Breast epithelium (tissue), 3 donors: Measurements from ENCODE around the gene MYBPHL.

Experiments
- POLR2AphosphoS5 ChIP-seq, 3 donors: sonication (generic); formaldehyde crosslinking; IDR thresholded peaks; one replicate each; pipeline ENCODE4 v1.6.1; 2017; ENCODE audit warnings: antibody characterized with exemption in 3 of 3
- TF ChIP-seq, protein P1 (sequence below), 3 donors: fragments of 450-650 bp; IDR thresholded peaks; one replicate each; pipeline ENCODE4 v1.5.1; 2016 to 2017; ENCODE audit warnings: antibody characterized with exemption in 3 of 3, mild to moderate bottlenecking in 3 of 3, moderate library complexity in 3 of 3

DNA sequence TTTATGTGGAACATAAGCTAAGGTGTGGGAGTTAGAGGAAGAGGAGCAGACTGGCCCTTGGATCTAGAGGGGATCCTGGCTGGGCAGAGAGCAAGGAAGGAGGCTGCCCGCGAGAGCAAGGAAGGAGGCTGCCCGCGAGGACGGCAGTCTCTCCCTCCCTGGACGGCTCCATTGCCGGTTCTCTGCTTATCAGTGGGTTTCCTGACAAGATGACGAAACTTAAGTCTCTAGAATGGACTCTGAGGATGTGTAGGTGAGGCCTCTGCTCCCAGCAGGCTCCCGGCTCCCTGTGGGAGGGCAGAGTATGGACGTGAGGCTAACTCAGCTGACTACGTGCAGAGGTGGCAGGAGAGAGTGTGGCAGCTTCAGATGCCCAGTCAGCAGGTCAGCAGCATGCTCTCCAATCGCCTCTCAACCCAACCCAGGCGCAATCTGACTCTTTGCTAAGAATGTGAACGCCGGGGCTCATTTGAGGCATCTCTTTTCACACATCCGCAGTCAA lies 6.1 kb downstream of the MYBPHL start:
- TF ChIP-seq, protein P1, sequence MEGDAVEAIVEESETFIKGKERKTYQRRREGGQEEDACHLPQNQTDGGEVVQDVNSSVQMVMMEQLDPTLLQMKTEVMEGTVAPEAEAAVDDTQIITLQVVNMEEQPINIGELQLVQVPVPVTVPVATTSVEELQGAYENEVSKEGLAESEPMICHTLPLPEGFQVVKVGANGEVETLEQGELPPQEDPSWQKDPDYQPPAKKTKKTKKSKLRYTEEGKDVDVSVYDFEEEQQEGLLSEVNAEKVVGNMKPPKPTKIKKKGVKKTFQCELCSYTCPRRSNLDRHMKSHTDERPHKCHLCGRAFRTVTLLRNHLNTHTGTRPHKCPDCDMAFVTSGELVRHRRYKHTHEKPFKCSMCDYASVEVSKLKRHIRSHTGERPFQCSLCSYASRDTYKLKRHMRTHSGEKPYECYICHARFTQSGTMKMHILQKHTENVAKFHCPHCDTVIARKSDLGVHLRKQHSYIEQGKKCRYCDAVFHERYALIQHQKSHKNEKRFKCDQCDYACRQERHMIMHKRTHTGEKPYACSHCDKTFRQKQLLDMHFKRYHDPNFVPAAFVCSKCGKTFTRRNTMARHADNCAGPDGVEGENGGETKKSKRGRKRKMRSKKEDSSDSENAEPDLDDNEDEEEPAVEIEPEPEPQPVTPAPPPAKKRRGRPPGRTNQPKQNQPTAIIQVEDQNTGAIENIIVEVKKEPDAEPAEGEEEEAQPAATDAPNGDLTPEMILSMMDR (IDR thresholded peaks at IDR 0.05): no peak
- TF ChIP-seq POLR2AphosphoS5 (IDR thresholded peaks at IDR 0.05): no peak
